SH-SY5Y (cell line): Measurements from ENCODE around the gene DPP4.

Experiments used
- GATA2 ChIP-seq: IDR thresholded peaks from 2 replicates; pipeline ENCODE4 v1.6.1; 2011; ENCODE audit warnings: mild to moderate bottlenecking, low read depth, low read length
- GATA3 ChIP-seq: IDR thresholded peaks from 2 replicates; pipeline ENCODE4 v1.6.1; 2011; ENCODE audit warnings: low read depth, mild to moderate bottlenecking, low read length, moderate library complexity

GRCh38 chr2:162114271-162114670, 40.3 kb upstream of the DPP4 start:
- TF ChIP-seq GATA2 (no peak), GATA3 (no peak)
